AG08395 (cell line): ENCODE results near the gene KCND3.

Experiments used
- DNase-seq: peaks from one replicate; pipeline ENCODE4 v3.0.0; 2012; ENCODE audit warnings: mixed read lengths, low spot score

KCND3 gene

GRCh38 chr1:111776391-111776790, 213.1 kb downstream of the KCND3 start:
- DNase-seq: no peak

- DNase-seq: no peak
Observed at GRCh38 chr1:111775966-111776365, 213.5 kb downstream of the KCND3 start.

- DNase-seq: no peak
Observed at GRCh38 chr1:111770916-111771315, 218.6 kb downstream of the KCND3 start.

GRCh38 chr1:111769517-111770146, 219.8 kb downstream of the KCND3 start:
- peak; percentile 72 for DNase-seq

GRCh38 chr1:111768625-111769024, 220.8 kb downstream of the KCND3 start:
- no peak for DNase-seq

GRCh38 chr1:111768023-111768422, 221.4 kb downstream of the KCND3 start:
- no peak for DNase-seq

- DNase-seq: no peak
Observed at GRCh38 chr1:111762332-111762731, 227.1 kb downstream of the KCND3 start.

GRCh38 chr1:111761717-111762116, 227.8 kb downstream of the KCND3 start:
- no peak for DNase-seq

GRCh38 chr1:111758373-111758772, 231.1 kb downstream of the KCND3 start:
- DNase-seq: no peak

GRCh38 chr1:111756124-111756513, 233.3 kb downstream of the KCND3 start:
- no peak for DNase-seq

GRCh38 chr1:111755331-111756123, 233.9 kb downstream of the KCND3 start, which contains the start of gene DDX20:
Gene DDX20, plus strand, starts transcription at chr1:111755901. Its CDS starts 24 bp downstream, at chr1:111755925.
- DNase-seq: peak; percentile 96

- DNase-seq: peak; percentile 60
Observed at GRCh38 chr1:111754984-111755330, 234.5 kb downstream of the KCND3 start.

- DNase-seq: no peak
Observed at GRCh38 chr1:111751906-111752575, 237.4 kb downstream of the KCND3 start.

GRCh38 chr1:111750856-111751255, 238.6 kb downstream of the KCND3 start:
- no peak for DNase-seq

GRCh38 chr1:111749628-111750027, 239.8 kb downstream of the KCND3 start:
- no peak for DNase-seq

- DNase-seq: no peak
Observed at GRCh38 chr1:111747947-111748346, 241.5 kb downstream of the KCND3 start.

GRCh38 chr1:111747282-111747734, 242.2 kb downstream of the KCND3 start:
- peak; percentile 69 for DNase-seq

GRCh38 chr1:111746614-111746999, 242.9 kb downstream of the KCND3 start:
- DNase-seq: no peak

GRCh38 chr1:111745675-111746613, 243.5 kb downstream of the KCND3 start:
- no peak for DNase-seq

GRCh38 chr1:111743679-111744101, 245.8 kb downstream of the KCND3 start:
- DNase-seq: peak; percentile 63

- no peak for DNase-seq
Observed at GRCh38 chr1:111742938-111743549, 246.4 kb downstream of the KCND3 start.
